Measurements from ENCODE around the gene FUT7.

GRCh38 chr9:137015540-137015930, 16.4 kb downstream of the FUT7 start:
- no peak for TF ChIP-seq CTCF (IDR thresholded peaks at IDR 0.05)
- TF ChIP-seq POLR2A (IDR thresholded peaks at IDR 0.05), result no peak
